BLaER1 (cell line): Measurements from ENCODE around the gene TMEM106C.

Experiments
- H3K27ac ChIP-seq: shearing (Covaris generic); formaldehyde crosslinking; 2 replicates; pipeline ENCODE4 v1.8.1; 2022
- H3K27me3 ChIP-seq: shearing (Covaris generic); formaldehyde crosslinking; 2 replicates; pipeline ENCODE4 v1.8.1; 2022
- H3K36me3 ChIP-seq: shearing (Covaris generic); formaldehyde crosslinking; 2 replicates; pipeline ENCODE4 v1.8.1; 2022
- H3K4me1 ChIP-seq: shearing (Covaris generic); formaldehyde crosslinking; 2 replicates; pipeline ENCODE4 v1.8.1; 2022
- H3K4me2 ChIP-seq: shearing (Covaris generic); formaldehyde crosslinking; 2 replicates; pipeline ENCODE4 v1.8.1; 2022
- H3K4me3 ChIP-seq: shearing (Covaris generic); formaldehyde crosslinking; 2 replicates; pipeline ENCODE4 v1.8.1; 2022
- H3K9ac ChIP-seq: shearing (Covaris generic); formaldehyde crosslinking; 2 replicates; pipeline ENCODE4 v1.8.1; 2022
- H3K9me3 ChIP-seq: shearing (Covaris generic); formaldehyde crosslinking; 2 replicates; pipeline ENCODE4 v1.8.1; 2022
- H4K20me1 ChIP-seq: shearing (Covaris generic); formaldehyde crosslinking; 2 replicates; pipeline ENCODE4 v1.8.1; 2022
- Cebpa-rat ChIP-seq: shearing (Covaris generic); IDR thresholded peaks from 2 replicates; pipeline ENCODE4 v1.8.1; 2022

Gene TMEM106C

GRCh38 chr12:47965581-47965980 lies 2.2 kb downstream of the TMEM106C start:
- Histone ChIP-seq H3K27me3 (no peaks in the 10 kb centered on the region), H3K4me3 (no peak overlapping the region), H3K9me3 (no peaks in the 10 kb centered on the region), H3K9ac (no peak overlapping the region), H3K27ac (no peak overlapping the region), H4K20me1 (no peaks in the 10 kb centered on the region), H3K36me3 (peaks cover 45% of the 10 kb centered on the region), H3K4me1 (peaks cover 23% of the 10 kb centered on the region), H3K4me2 (peak overlapping the region; percentile 97)
- TF ChIP-seq Cebpa-rat, result no peak

DNA sequence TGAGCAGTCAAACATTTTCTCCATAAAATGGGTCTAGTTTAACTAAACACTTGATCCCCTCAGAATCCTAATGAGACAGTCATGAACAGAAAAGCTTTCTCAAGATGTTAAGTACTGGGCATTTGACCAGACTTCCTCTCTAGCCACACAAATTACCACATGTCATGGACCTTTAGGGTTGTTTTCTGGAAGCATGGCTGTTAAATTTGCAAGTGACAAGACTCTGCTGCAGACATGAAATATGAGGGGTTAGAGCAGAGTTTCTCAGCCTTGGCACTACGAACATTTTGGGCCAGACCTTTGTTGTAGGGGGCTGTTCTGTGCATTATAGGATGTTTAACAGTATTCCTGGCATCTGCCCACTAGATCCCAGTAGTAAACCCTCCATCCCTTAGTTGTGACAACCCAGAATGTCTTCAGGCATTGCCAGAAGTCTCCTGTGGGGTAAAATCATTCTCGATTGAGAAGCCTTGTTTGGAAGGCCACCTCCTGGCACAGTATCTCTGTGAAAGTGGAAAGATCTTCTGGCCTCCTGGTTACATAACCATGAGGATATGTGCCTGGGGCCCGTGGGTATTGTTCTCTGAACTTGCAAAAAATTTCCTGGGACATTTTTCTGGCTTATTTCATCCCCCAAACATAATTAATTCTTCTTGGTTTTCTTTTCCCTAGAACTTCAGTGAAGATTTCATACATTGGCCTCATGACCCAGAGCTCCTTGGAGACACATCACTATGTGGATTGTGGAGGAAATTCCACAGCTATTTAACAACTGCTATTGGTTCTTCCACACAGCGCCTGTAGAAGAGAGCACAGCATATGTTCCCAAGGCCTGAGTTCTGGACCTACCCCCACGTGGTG lies 4.3 kb downstream of the TMEM106C start:
- Histone ChIP-seq H3K4me2 (no peak overlapping the region), H3K9ac (no peak overlapping the region), H3K27me3 (no peaks in the 10 kb centered on the region), H4K20me1 (no peaks in the 10 kb centered on the region), H3K36me3 (peaks cover 45% of the 10 kb centered on the region), H3K4me3 (no peak overlapping the region), H3K9me3 (no peaks in the 10 kb centered on the region), H3K27ac (no peak overlapping the region), H3K4me1 (peaks cover 23% of the 10 kb centered on the region)
- TF ChIP-seq Cebpa-rat, result no peak

GRCh38 chr12:47969845-47970244 lies 6.4 kb downstream of the TMEM106C start:
- no peak for TF ChIP-seq Cebpa-rat
- Histone ChIP-seq H3K9ac (no peak overlapping the region), H3K4me2 (no peak overlapping the region), H3K27ac (no peak overlapping the region), H3K36me3 (peaks cover 45% of the 10 kb centered on the region), H3K27me3 (no peaks in the 10 kb centered on the region), H4K20me1 (no peaks in the 10 kb centered on the region), H3K9me3 (no peaks in the 10 kb centered on the region), H3K4me1 (peaks cover 13% of the 10 kb centered on the region), H3K4me3 (no peak overlapping the region)

DNA sequence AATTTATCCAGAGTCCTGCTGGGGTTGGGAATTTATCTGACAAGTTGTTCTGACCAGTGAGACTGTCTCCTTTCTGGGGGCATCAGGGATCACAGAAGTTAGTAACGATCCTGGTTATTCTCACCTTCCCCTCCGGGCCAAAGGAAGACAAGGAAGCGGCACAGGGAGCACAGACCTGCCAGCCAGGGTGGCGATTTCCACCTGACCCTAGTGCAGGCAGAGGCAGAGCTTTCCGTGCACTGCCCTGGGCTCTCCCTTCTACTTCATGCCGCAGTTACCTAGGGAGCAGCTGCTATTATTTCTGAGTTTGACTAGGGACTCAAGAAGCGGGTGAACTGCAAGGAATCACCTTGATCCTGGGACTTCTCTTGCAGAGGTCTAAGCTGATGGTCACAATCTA lies 7.4 kb downstream of the TMEM106C start:
- H3K4me3 ChIP-seq, result no peak overlapping the region
- H3K36me3 ChIP-seq, result peaks cover 36% of the 10 kb centered on the region
- no peaks in the 10 kb centered on the region for H3K27me3 ChIP-seq
- no peak overlapping the region for H3K9ac ChIP-seq
- no peaks in the 10 kb centered on the region for H3K9me3 ChIP-seq
- no peak overlapping the region for H3K4me2 ChIP-seq
- H4K20me1 ChIP-seq, result no peaks in the 10 kb centered on the region
- H3K4me1 ChIP-seq, result peaks cover 4% of the 10 kb centered on the region; the same call in 1 of the 2 replicates
- no peak overlapping the region for H3K27ac ChIP-seq
- TF ChIP-seq Cebpa-rat, result no peak

- H3K27me3 ChIP-seq, result no peaks in the 10 kb centered on the region
These were observed 9.5 kb downstream of the TMEM106C start for GRCh38 chr12:47972895-47973294.

GRCh38 chr12:47973870-47974269 lies 10.5 kb downstream of the TMEM106C start:
- no peaks in the 10 kb centered on the region for H3K27me3 ChIP-seq

More at GRCh38 chr12:47972895-47973294, 9.5 kb downstream of the TMEM106C start:
- Histone ChIP-seq H3K4me3 (no peak overlapping the region), H3K4me2 (no peak overlapping the region), H3K36me3 (peaks cover 15% of the 10 kb centered on the region), H3K9me3 (no peaks in the 10 kb centered on the region), H3K27ac (no peak overlapping the region), H3K4me1 (no peaks in the 10 kb centered on the region), H4K20me1 (no peaks in the 10 kb centered on the region), H3K9ac (no peak overlapping the region)
- TF ChIP-seq Cebpa-rat, result no peak

GRCh38 chr12:47975036-47975620 lies 11.7 kb downstream of the TMEM106C start:
- Histone ChIP-seq H3K4me2 (no peak overlapping the region), H3K4me3 (no peak overlapping the region), H3K27me3 (no peaks in the 10 kb centered on the region), H3K27ac (no peak overlapping the region), H3K9ac (no peak overlapping the region), H3K9me3 (no peaks in the 10 kb centered on the region), H3K4me1 (peaks cover 16% of the 10 kb centered on the region), H4K20me1 (no peaks in the 10 kb centered on the region), H3K36me3 (no peaks in the 10 kb centered on the region; the same call in 1 of the 2 replicates)
- no peak for TF ChIP-seq Cebpa-rat

More at GRCh38 chr12:47973870-47974269, 10.5 kb downstream of the TMEM106C start:
- Histone ChIP-seq H3K27ac (no peak overlapping the region), H3K4me3 (no peak overlapping the region), H3K36me3 (peaks cover 6% of the 10 kb centered on the region), H4K20me1 (no peaks in the 10 kb centered on the region), H3K4me1 (peaks cover 6% of the 10 kb centered on the region), H3K4me2 (no peak overlapping the region), H3K9ac (no peak overlapping the region), H3K9me3 (no peaks in the 10 kb centered on the region)
- TF ChIP-seq Cebpa-rat, result no peak

GRCh38 chr12:47975816-47976215 lies 12.4 kb downstream of the TMEM106C start:
- Histone ChIP-seq H4K20me1 (no peaks in the 10 kb centered on the region), H3K4me3 (no peak overlapping the region), H3K4me1 (peaks cover 23% of the 10 kb centered on the region), H3K9me3 (no peaks in the 10 kb centered on the region), H3K36me3 (no peaks in the 10 kb centered on the region; the same call in 1 of the 2 replicates), H3K9ac (no peak overlapping the region), H3K27me3 (no peaks in the 10 kb centered on the region), H3K4me2 (no peak overlapping the region), H3K27ac (no peak overlapping the region)
- TF ChIP-seq Cebpa-rat, result no peak

- H3K4me1 ChIP-seq, result peaks cover 37% of the 10 kb centered on the region
- no peak for TF ChIP-seq Cebpa-rat
- H3K9me3 ChIP-seq, result no peaks in the 10 kb centered on the region
- H3K27ac ChIP-seq, result no peak overlapping the region
- H3K36me3 ChIP-seq, result no peaks in the 10 kb centered on the region
- no peak overlapping the region for H3K4me3 ChIP-seq
- H3K9ac ChIP-seq, result no peak overlapping the region
- no peaks in the 10 kb centered on the region for H4K20me1 ChIP-seq
- no peaks in the 10 kb centered on the region for H3K27me3 ChIP-seq
- H3K4me2 ChIP-seq, result no peak overlapping the region
These were observed 13.8 kb downstream of the TMEM106C start for GRCh38 chr12:47977046-47977771.
